H1 (cell line): ENCODE data around the gene SESN2. TPM values are rescaled to one million over a fixed set of nuclear protein-coding genes. Genes with fewer than 3 reads are reported as not detected.

ENCODE experiments used
- CTCF ChIA-PET: fragments of 300-600 bp; sonication (Branson Sonifier 250); formaldehyde crosslinking; loops from one replicate; lab custom pipeline; 2021; ENCODE audit not compliant: partially characterized antibody; lab: Charles Lee
- POLR2A ChIA-PET: fragments of 300-600 bp; sonication (Branson Sonifier 250); formaldehyde crosslinking; loops from one replicate; lab custom pipeline; 2021; ENCODE audit warnings: inconsistent platforms; ENCODE audit not compliant: partially characterized antibody; lab: Charles Lee
- DNase-seq, 2 experiments: peaks; one replicate each; pipeline versions ENCODE4 v3.0.0 to v3.0.0-alpha.2; 2010 to 2022; ENCODE audit warnings: low spot score in 2 of 2, low read depth in 1 of 2, mixed read lengths in 1 of 2
- FAIRE-seq: peaks from 2 replicates; lab custom pipeline; 2011; peaks lifted over from hg19 to GRCh38; lab: Jason Lieb, UNC
- H2AFZ ChIP-seq: 2 replicates; pipeline ENCODE4 v1.8.1; 2012; ENCODE audit warnings: low read length, inconsistent platforms
- H2AK5ac ChIP-seq: 2 replicates; pipeline ENCODE4 v1.6.1; 2013; ENCODE audit warnings: low read depth, low read length
- H2BK120ac ChIP-seq: replicated peaks from 2 replicates; pipeline ENCODE3; 2013; ENCODE audit warnings: low read depth, low read length, inconsistent platforms
- H2BK12ac ChIP-seq: 2 replicates; pipeline ENCODE4 v1.6.1; 2013; ENCODE audit warnings: low read depth, low read length
- H2BK15ac ChIP-seq: 2 replicates; pipeline ENCODE4 v1.6.1; 2013; ENCODE audit warnings: low read length
- H2BK20ac ChIP-seq: 2 replicates; pipeline ENCODE4 v1.6.1; 2013; ENCODE audit warnings: low read length
- H2BK5ac ChIP-seq: 2 replicates; pipeline ENCODE4 v1.6.1; 2013; ENCODE audit warnings: low read depth, low read length
- H3K14ac ChIP-seq: 2 replicates; pipeline ENCODE4 v1.6.1; 2013; ENCODE audit warnings: inconsistent platforms; ENCODE audit not compliant: insufficient read length
- H3K18ac ChIP-seq: 2 replicates; pipeline ENCODE4 v1.6.1; 2013; ENCODE audit warnings: low read length; ENCODE audit errors: extremely low read depth
- H3K23ac ChIP-seq: 2 replicates; pipeline ENCODE4 v1.6.1; 2013; ENCODE audit warnings: inconsistent platforms; ENCODE audit not compliant: insufficient read length
- H3K23me2 ChIP-seq: 2 replicates; pipeline ENCODE4 v1.6.1; 2013; ENCODE audit warnings: low read depth, low read length
- H3K27ac ChIP-seq: 2 replicates; pipeline ENCODE4 v1.6.1; 2011; ENCODE audit warnings: low read depth, low read length, inconsistent platforms
- H3K27me3 ChIP-seq, 4 experiments: replicated peaks in 1 of 4; 1 replicate in 1 of 4; 2 replicates in 3 of 4; pipeline versions ENCODE4 v1.6.1 to v1.8.1; 2011 to 2013; ENCODE audit warnings: low read length in 3 of 4, mild to moderate bottlenecking in 3 of 4, inconsistent platforms in 2 of 4, mixed read lengths in 2 of 4, moderate library complexity in 1 of 4; ENCODE audit not compliant: control insufficient read depth in 3 of 4, insufficient read depth in 3 of 4; ENCODE audit errors: extremely low read depth in 1 of 4
- H3K36me3 ChIP-seq, 4 experiments: 2 replicates each; pipeline versions ENCODE4 v1.6.1 to v1.8.1; 2011 to 2013; ENCODE audit warnings: mild to moderate bottlenecking in 4 of 4, low read length in 3 of 4, moderate library complexity in 2 of 4, control low read depth in 1 of 4, inconsistent platforms in 1 of 4; ENCODE audit not compliant: insufficient read depth in 4 of 4, control insufficient read depth in 2 of 4
- H3K4ac ChIP-seq: replicated peaks from 2 replicates; pipeline ENCODE3; 2013; ENCODE audit warnings: low read length, low read depth, mixed read lengths, inconsistent platforms; ENCODE audit not compliant: insufficient read length
- H3K4me1 ChIP-seq, 4 experiments: replicated peaks in 1 of 4; 1 replicate in 1 of 4; 2 replicates in 3 of 4; pipeline versions ENCODE4 v1.6.1 to v1.8.1; 2011 to 2013; ENCODE audit warnings: low read length in 3 of 4, inconsistent platforms in 2 of 4, mixed read lengths in 1 of 4; ENCODE audit not compliant: insufficient read depth in 4 of 4, control insufficient read depth in 3 of 4
- H3K4me2 ChIP-seq, 2 experiments: 2 replicates each; pipeline versions ENCODE4 v1.6.1 to v1.8.1; 2011 to 2013; ENCODE audit warnings: low read depth in 2 of 2, low read length in 2 of 2, control low read depth in 1 of 2, inconsistent platforms in 1 of 2, mild to moderate bottlenecking in 1 of 2; ENCODE audit not compliant: insufficient read depth in 1 of 2
- H3K4me3 ChIP-seq, 4 experiments: fragments of 200-600, 300-600 bp in 1 of 4; sonication (generic), shearing (Covaris generic), sonication (Bioruptor Twin) in 1 of 4; 2 replicates each; pipeline versions ENCODE4 v1.5.1 to v1.8.1; 2011 to 2016; ENCODE audit warnings: low read length in 4 of 4, low read depth in 3 of 4, control low read depth in 2 of 4, inconsistent platforms in 2 of 4, mild to moderate bottlenecking in 2 of 4, mixed read lengths in 1 of 4, moderate library complexity in 1 of 4; ENCODE audit not compliant: insufficient read depth in 2 of 4; ENCODE audit errors: extremely low read depth in 1 of 4
- H3K56ac ChIP-seq: replicated peaks from 2 replicates; pipeline ENCODE3; 2013; ENCODE audit warnings: low read depth, mild to moderate bottlenecking, mixed read lengths, low read length, inconsistent platforms; ENCODE audit not compliant: insufficient read length
- H3K79me1 ChIP-seq: 2 replicates; pipeline ENCODE4 v1.6.1; 2013; ENCODE audit warnings: low read depth, low read length, control low read depth
- H3K79me2 ChIP-seq, 2 experiments: 2 replicates each; pipeline versions ENCODE4 v1.6.1 to v1.8.1; 2012 to 2013; ENCODE audit warnings: low read length in 2 of 2, mild to moderate bottlenecking in 2 of 2, inconsistent platforms in 1 of 2; ENCODE audit not compliant: insufficient read depth in 2 of 2, control insufficient read depth in 1 of 2
- H3K9ac ChIP-seq, 4 experiments: replicated peaks in 1 of 4; 1 replicate in 1 of 4; 2 replicates in 3 of 4; pipeline versions ENCODE4 v1.6.1 to v1.8.1; 2011 to 2013; ENCODE audit warnings: low read depth in 3 of 4, low read length in 3 of 4, control low read depth in 2 of 4, mild to moderate bottlenecking in 2 of 4, moderate library complexity in 2 of 4, inconsistent platforms in 1 of 4; ENCODE audit errors: extremely low read depth in 1 of 4
- H3K9me3 ChIP-seq, 2 experiments: 2 replicates each; pipeline versions ENCODE4 v1.6.1 to v1.8.1; 2012 to 2013; ENCODE audit warnings: mild to moderate bottlenecking in 2 of 2, moderate library complexity in 2 of 2, control low read depth in 1 of 2, inconsistent platforms in 1 of 2, low read depth in 1 of 2, low read length in 1 of 2, mixed read lengths in 1 of 2; ENCODE audit not compliant: insufficient read depth in 2 of 2
- H4K20me1 ChIP-seq, 2 experiments: replicated peaks in 1 of 2; 2 replicates each; pipeline versions ENCODE3 to v1.8.1; 2011 to 2013; ENCODE audit warnings: inconsistent platforms in 2 of 2, low read length in 2 of 2, mild to moderate bottlenecking in 1 of 2; ENCODE audit not compliant: insufficient read depth in 2 of 2, control insufficient read depth in 1 of 2
- H4K5ac ChIP-seq: 2 replicates; pipeline ENCODE4 v1.6.1; 2013; ENCODE audit warnings: low read length, low read depth, mixed read lengths, inconsistent platforms; ENCODE audit not compliant: insufficient read length
- H4K8ac ChIP-seq: 2 replicates; pipeline ENCODE4 v1.8.0; 2013; ENCODE audit warnings: mild to moderate bottlenecking, moderate library complexity, low read length, inconsistent platforms; ENCODE audit not compliant: insufficient read depth; ENCODE audit errors: extremely low read depth
- H4K91ac ChIP-seq: replicated peaks from 2 replicates; pipeline ENCODE3; 2013; ENCODE audit warnings: low read length, mixed read lengths, inconsistent platforms; ENCODE audit not compliant: insufficient read length
- CBX5 ChIP-seq: fragments of 300-800, 300-1000 bp; sonication (generic); IDR thresholded peaks from 2 replicates; pipeline ENCODE4 v1.7.1; 2016; ENCODE audit warnings: antibody characterized with exemption, low read length, low read depth
- CEBPB ChIP-seq: IDR thresholded peaks from 2 replicates; pipeline ENCODE4 v1.6.1; 2012; ENCODE audit warnings: low read depth, low read length
- MAFK ChIP-seq: IDR thresholded peaks from 2 replicates; pipeline ENCODE4 v1.6.1; 2012; ENCODE audit warnings: low read depth, mild to moderate bottlenecking, improper control_type of control experiment, low read length
- WGBS, 2 experiments: shearing (Covaris generic) in 1 of 2; methylation state at CpG; one replicate each; pipeline versions ENCODE4 v1.1.6 to v1.1.7; 2013 to 2015; ENCODE audit warnings: low lambda C conversion rate in 2 of 2, mixed read lengths in 2 of 2, inconsistent platforms in 1 of 2, low coverage in 1 of 2, missing lambda C conversion rate in 1 of 2; ENCODE audit not compliant: insufficient replicate concordance in 2 of 2, insufficient coverage in 1 of 2, insufficient read length in 1 of 2; ENCODE audit errors: extremely low coverage in 1 of 2, missing lambda C conversion rate in 1 of 2; 5-methylcytosine and 5-hydroxymethylcytosine counted together
- polyA plus RNA-seq, 7 experiments: library from polyadenylated mRNA; depleted of rRNA in 3 of 7; stranded (reverse) in 5 of 7; unstranded in 2 of 7; fragments of >200 nt in 5 of 7; fragments of 200-250 nt in 2 of 7; gene quantifications; 1 replicate in 5 of 7; 2 replicates in 1 of 7; 4 replicates in 1 of 7; pipeline versions ENCODE4 v1.2.1 to v1.2.3, GENCODE V29; 2011 to 2013; ENCODE audit warnings: missing spikeins in 2 of 7, mixed read lengths in 2 of 7
- total RNA-seq: library from RNA; stranded (reverse); fragmentation: NEBNext Ultra II Directional; extraction: Animal tissue kit (Norgen Biotek cat#: 25700); gene quantifications from 2 replicates; pipeline ENCODE4 v1.2.1, GENCODE V29; 2021
- TF ChIP-seq, protein P1 (sequence below), 3 experiments: IDR thresholded peaks; 1 replicate in 2 of 3; 2 replicates in 1 of 3; pipeline versions ENCODE4 v1.5.1 to v1.6.1; 2011; ENCODE audit warnings: low read length in 3 of 3, mild to moderate bottlenecking in 3 of 3, inconsistent platforms in 2 of 3, low read depth in 1 of 3, moderate library complexity in 1 of 3; ENCODE audit not compliant: insufficient read depth in 1 of 3; ENCODE audit errors: control extremely low read depth in 1 of 3
- TF ChIP-seq, protein P2 (sequence below): IDR thresholded peaks from 2 replicates; pipeline ENCODE4 v1.6.1; 2012; ENCODE audit warnings: inconsistent platforms

The SESN2 gene
- total and polyA plus RNA-seq, 2 of the 8 experiments (the other 6 are each of a cell fraction or from before 2014, with no cell fraction given), result 25.1 to 33.0 TPM

DNA sequence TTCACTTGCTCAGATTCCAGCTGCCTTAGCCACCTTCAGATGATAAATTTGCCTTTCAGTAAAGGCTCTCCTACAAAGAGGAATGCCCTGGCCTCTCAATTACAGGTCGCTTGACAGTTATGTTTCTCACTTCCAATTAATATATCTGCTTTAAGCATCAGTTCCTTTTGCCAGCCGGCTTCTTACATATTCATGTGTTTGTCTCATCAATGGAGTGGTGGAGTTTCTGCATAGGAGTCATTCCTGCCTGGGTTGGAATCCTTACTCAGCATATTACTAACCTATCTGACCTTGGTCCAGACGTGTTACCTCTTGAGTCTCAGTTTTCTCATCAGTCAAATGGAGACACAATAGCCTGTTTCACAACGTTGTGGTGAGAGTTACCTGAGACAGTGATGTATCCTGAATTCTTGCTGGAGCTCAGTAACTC, 9.4 kb upstream of the SESN2 start:
- ChIA-PET POLR2A (interaction anchor here (0.5 to 12.3 kb wide), 16 partner anchors 13 to 266 kb away, joined by 3 to 296 read pairs (median 10); partner anchors contain the start of genes ATP5IF1, MED18, PHACTR4 and RCC1), CTCF (interaction anchor here (0.6 to 5.0 kb wide), 22 partner anchors 8 to 354 kb away, joined by 3 to 61 read pairs (median 6); partner anchors contain the start of genes ATP5IF1 and SESN2)
- FAIRE-seq (no peak), DNase-seq (no peak)
- Histone ChIP-seq H3K79me1 (no peaks in the 10 kb centered on the region), H3K56ac (no peak overlapping the region), H4K91ac (peak overlapping the region; percentile 34), H2BK20ac (peak overlapping the region; percentile 53), H2BK5ac (peak overlapping the region; percentile 84), H2AFZ (0 out of 2 replicates have a peak overlapping the region, but pooled peaks have one; percentile 0), H3K4me1 (peaks cover 6 to 19% (median 10%) of the 10 kb centered on the region in 4 experiments; a peak in 6 of 7 replicates), H3K23me2 (no peaks in the 10 kb centered on the region), H2BK120ac (no peak overlapping the region), H2AK5ac (peak overlapping the region; percentile 20; the same call in 1 of the 2 replicates), H3K27me3 (no peaks in the 10 kb centered on the region), H3K4me2 (no peak overlapping the region), H3K14ac (no peak overlapping the region), H3K9me3 (no peaks in the 10 kb centered on the region), H3K9ac (no peak overlapping the region), H3K23ac (no peak overlapping the region), H3K36me3 (no peaks in the 10 kb centered on the region), H4K5ac (peak overlapping the region; percentile 9), H3K27ac (no peak overlapping the region), H4K8ac (no peak overlapping the region), H3K18ac (no peak overlapping the region; the same call in 1 of the 2 replicates), H3K4ac (peak overlapping the region; percentile 6), H2BK15ac (no peak overlapping the region), H3K79me2 (no peaks in the 10 kb centered on the region), H3K4me3 (no peak overlapping the region), H4K20me1 (no peaks in the 10 kb centered on the region), H2BK12ac (peak overlapping the region; percentile 72)
- WGBS, 2 experiments, result 74% methylated on average over 4 of the region's 4 CpGs; no CpG with 5 or more reads in 1 of the 2 experiments
- TF ChIP-seq CEBPB (no peak), CBX5 (no peak), MAFK (peak; percentile 50; the same call in 1 of the 2 replicates)
- TF ChIP-seq, protein P1, sequence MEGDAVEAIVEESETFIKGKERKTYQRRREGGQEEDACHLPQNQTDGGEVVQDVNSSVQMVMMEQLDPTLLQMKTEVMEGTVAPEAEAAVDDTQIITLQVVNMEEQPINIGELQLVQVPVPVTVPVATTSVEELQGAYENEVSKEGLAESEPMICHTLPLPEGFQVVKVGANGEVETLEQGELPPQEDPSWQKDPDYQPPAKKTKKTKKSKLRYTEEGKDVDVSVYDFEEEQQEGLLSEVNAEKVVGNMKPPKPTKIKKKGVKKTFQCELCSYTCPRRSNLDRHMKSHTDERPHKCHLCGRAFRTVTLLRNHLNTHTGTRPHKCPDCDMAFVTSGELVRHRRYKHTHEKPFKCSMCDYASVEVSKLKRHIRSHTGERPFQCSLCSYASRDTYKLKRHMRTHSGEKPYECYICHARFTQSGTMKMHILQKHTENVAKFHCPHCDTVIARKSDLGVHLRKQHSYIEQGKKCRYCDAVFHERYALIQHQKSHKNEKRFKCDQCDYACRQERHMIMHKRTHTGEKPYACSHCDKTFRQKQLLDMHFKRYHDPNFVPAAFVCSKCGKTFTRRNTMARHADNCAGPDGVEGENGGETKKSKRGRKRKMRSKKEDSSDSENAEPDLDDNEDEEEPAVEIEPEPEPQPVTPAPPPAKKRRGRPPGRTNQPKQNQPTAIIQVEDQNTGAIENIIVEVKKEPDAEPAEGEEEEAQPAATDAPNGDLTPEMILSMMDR (IDR thresholded peaks at IDR 0.05; ENCODE audit: control extremely low read depth in 1 of 3, insufficient read depth in 1 of 3, low read depth in 1 of 3, low read length in 3 of 3), result no peak
- TF ChIP-seq, protein P2, sequence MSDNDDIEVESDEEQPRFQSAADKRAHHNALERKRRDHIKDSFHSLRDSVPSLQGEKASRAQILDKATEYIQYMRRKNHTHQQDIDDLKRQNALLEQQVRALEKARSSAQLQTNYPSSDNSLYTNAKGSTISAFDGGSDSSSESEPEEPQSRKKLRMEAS, result no peak
